Esophagus (tissue), 2 donors: ENCODE measurements around the gene FGD4. TPM values are rescaled to one million over a fixed set of nuclear protein-coding genes. Genes with fewer than 3 reads are reported as not detected.
A peak's percentile ranks its signal among the peaks of the same experiment; 100 is the strongest.

Experiments used
- H3K27ac ChIP-seq, 2 donors: one replicate each; pipeline ENCODE4 v1.5.1; 2013; ENCODE audit warnings: low read depth in 2 of 2, mild to moderate bottlenecking in 2 of 2, inconsistent platforms in 1 of 2, low read length in 1 of 2, moderate library complexity in 1 of 2
- H3K27me3 ChIP-seq, 2 donors: one replicate each; pipeline ENCODE4 v1.6.1; 2013; ENCODE audit warnings: low read length in 2 of 2, control low read depth in 1 of 2, mild to moderate bottlenecking in 1 of 2; ENCODE audit not compliant: insufficient read depth in 2 of 2, control insufficient read depth in 1 of 2
- H3K36me3 ChIP-seq, 2 donors: one replicate each; pipeline ENCODE4 v1.6.1; 2013; ENCODE audit warnings: low read length in 1 of 2; ENCODE audit not compliant: control insufficient read depth in 2 of 2, insufficient read depth in 2 of 2
- H3K4me1 ChIP-seq, 2 donors: one replicate each; pipeline ENCODE4 v1.6.1; 2013; ENCODE audit warnings: low read length in 1 of 2; ENCODE audit not compliant: control insufficient read depth in 2 of 2, insufficient read depth in 2 of 2
- H3K4me3 ChIP-seq, 2 donors: one replicate each; pipeline ENCODE4 v1.5.1; 2013; ENCODE audit warnings: low read length in 2 of 2, mild to moderate bottlenecking in 2 of 2, low read depth in 1 of 2, moderate library complexity in 1 of 2
- H3K9me3 ChIP-seq, 2 donors: one replicate each; pipeline ENCODE4 v1.6.1; 2013; ENCODE audit warnings: mild to moderate bottlenecking in 2 of 2, low read depth in 1 of 2, low read length in 1 of 2, moderate library complexity in 1 of 2; ENCODE audit not compliant: control insufficient read depth in 2 of 2, insufficient read depth in 1 of 2
- WGBS, 2 donors: extraction: QIAGEN DNeasy Blood & Tissue Kit; methylation state at CpG; one replicate each; pipeline ENCODE4 v1.1.7; 2013; 5-methylcytosine and 5-hydroxymethylcytosine counted together
- polyA plus RNA-seq, 2 donors: library from polyadenylated mRNA; stranded (reverse); fragments of 200-250 nt; gene quantifications; one replicate each; pipeline ENCODE4 v1.2.3, GENCODE V29; 2013
- donor health status: healthy with polysubstance abuse.
- donor health status: Bipolar disorder and iron deficiency.

The FGD4 gene
- polyA plus RNA-seq, 2 donors: 3.7 to 4.6 TPM

- WGBS, 2 donors: 91 to 92% methylated on average over 5 of the region's 5 CpGs
- Histone ChIP-seq H3K4me3 (no peak overlapping the region), H3K9me3 (no peaks in the 10 kb centered on the region), H3K4me1 (no peaks in the 10 kb centered on the region), H3K36me3 (no peaks in the 10 kb centered on the region), H3K27ac (no peak overlapping the region), H3K27me3 (no peaks in the 10 kb centered on the region)
Measured at GRCh38 chr12:32651151-32651955, 252.0 kb downstream of the FGD4 start.

- H3K27me3 ChIP-seq: no peaks in the 10 kb centered on the region
- H3K36me3 ChIP-seq: no peaks in the 10 kb centered on the region
- no peaks in the 10 kb centered on the region for H3K9me3 ChIP-seq
- no peak overlapping the region for H3K27ac ChIP-seq
- H3K4me3 ChIP-seq: no peak overlapping the region
- WGBS, 2 donors: 85 to 88% methylated on average over 4 of the region's 4 CpGs
- no peaks in the 10 kb centered on the region for H3K4me1 ChIP-seq
Measured at GRCh38 chr12:32651956-32652210, 252.5 kb downstream of the FGD4 start.

- Histone ChIP-seq H3K36me3 (no peaks in the 10 kb centered on the region), H3K27me3 (no peaks in the 10 kb centered on the region), H3K4me1 (peaks cover 0 to 4% of the 10 kb centered on the region in 2 donors), H3K9me3 (no peaks in the 10 kb centered on the region), H3K4me3 (no peak overlapping the region), H3K27ac (peak overlapping the region; percentile 41 to 51)
- 44 to 51% methylated on average over 6 of the region's 6 CpGs for WGBS, 2 donors
Measured at GRCh38 chr12:32659908-32660440, 260.6 kb downstream of the FGD4 start.

GRCh38 chr12:32661706-32662105 lies 262.3 kb downstream of the FGD4 start:
- Histone ChIP-seq H3K4me1 (peaks cover 0 to 4% of the 10 kb centered on the region in 2 donors), H3K9me3 (no peaks in the 10 kb centered on the region), H3K4me3 (no peak overlapping the region), H3K27ac (no peak overlapping the region), H3K27me3 (no peaks in the 10 kb centered on the region), H3K36me3 (no peaks in the 10 kb centered on the region)
- 88 to 92% methylated on average over 7 of the region's 7 CpGs for WGBS, 2 donors

- no peak overlapping the region for H3K4me3 ChIP-seq
- H3K9me3 ChIP-seq: no peaks in the 10 kb centered on the region
- no peak overlapping the region for H3K27ac ChIP-seq
- WGBS, 2 donors: 90 to 91% methylated on average over 2 of the region's 2 CpGs
- H3K27me3 ChIP-seq: no peaks in the 10 kb centered on the region
- no peaks in the 10 kb centered on the region for H3K36me3 ChIP-seq
- H3K4me1 ChIP-seq: peaks cover 0 to 4% of the 10 kb centered on the region in 2 donors
Measured at GRCh38 chr12:32662665-32663064, 263.3 kb downstream of the FGD4 start.

- Histone ChIP-seq H3K27ac (no peak overlapping the region), H3K36me3 (no peaks in the 10 kb centered on the region), H3K27me3 (no peaks in the 10 kb centered on the region), H3K9me3 (peaks cover 0 to 4% of the 10 kb centered on the region in 2 donors), H3K4me3 (no peak overlapping the region), H3K4me1 (no peaks in the 10 kb centered on the region)
- WGBS, 2 donors: 84 to 87% methylated on average over 14 of the region's 14 CpGs
Measured at GRCh38 chr12:32666018-32666417, 266.7 kb downstream of the FGD4 start.

- H3K9me3 ChIP-seq: peaks cover 0 to 4% of the 10 kb centered on the region in 2 donors
- H3K27ac ChIP-seq: no peak overlapping the region
- no peaks in the 10 kb centered on the region for H3K27me3 ChIP-seq
- H3K4me1 ChIP-seq: no peaks in the 10 kb centered on the region
- no peaks in the 10 kb centered on the region for H3K36me3 ChIP-seq
- 88 to 96% methylated on average over 1 of the region's 1 CpG for WGBS, 2 donors
- no peak overlapping the region for H3K4me3 ChIP-seq
Measured at GRCh38 chr12:32669584-32669983, 270.2 kb downstream of the FGD4 start.

GRCh38 chr12:32671930-32672780 lies 272.8 kb downstream of the FGD4 start:
- Histone ChIP-seq H3K27me3 (no peaks in the 10 kb centered on the region), H3K36me3 (no peaks in the 10 kb centered on the region), H3K4me3 (no peak overlapping the region), H3K27ac (no peak overlapping the region), H3K4me1 (no peaks in the 10 kb centered on the region), H3K9me3 (peaks cover 0 to 4% of the 10 kb centered on the region in 2 donors)
- 31 to 33% methylated on average over 11 of the region's 11 CpGs for WGBS, 2 donors

GRCh38 chr12:32679091-32679919 lies 279.9 kb downstream of the FGD4 start, which contains the start of gene DNM1L:
DNM1L (plus strand) TSS chr12:32679301; CDS start chr12:32679364, 63 bp downstream.
- H3K4me3 ChIP-seq: peak within 1 kb of the TSS; percentile 72 to 83
- H3K27me3 ChIP-seq: no peaks in the 10 kb centered on the region
- WGBS, 2 donors: 0% methylated on average over 74 to 76 of the region's 76 CpGs
- H3K27ac ChIP-seq: peak within 1 kb of the TSS; percentile 91 to 98
- H3K9me3 ChIP-seq: no peaks in the 10 kb centered on the region
- H3K36me3 ChIP-seq: no peaks in the 10 kb centered on the region
- H3K4me1 ChIP-seq: no peaks in the 10 kb centered on the region
